Activated CD4-positive, alpha-beta T cell treated with anti-CD3 and anti-CD28 coated beads, Interleukin-10, Interleukin-2, amounts not matched to agents 100 ng/mL and 50 ng/mL, durations not matched to agents 16 hours and 8 hours (primary cell): ENCODE results near the gene CEACAM21.
"Not testable (repeated sequence)": the region's sequence is repeated elsewhere in the genome, so short reads cannot be mapped to it uniquely, and the experiment has no call there.

Experiments
- DNase-seq: peaks from one replicate; pipeline ENCODE4 v3.0.0-alpha.2; 2020

The CEACAM21 gene

GRCh38 chr19:41549884-41550283 lies 26.1 kb upstream of the CEACAM21 start:
- no peak for DNase-seq

GRCh38 chr19:41551212-41551610 lies 24.8 kb upstream of the CEACAM21 start:
- no peak for DNase-seq

DNA sequence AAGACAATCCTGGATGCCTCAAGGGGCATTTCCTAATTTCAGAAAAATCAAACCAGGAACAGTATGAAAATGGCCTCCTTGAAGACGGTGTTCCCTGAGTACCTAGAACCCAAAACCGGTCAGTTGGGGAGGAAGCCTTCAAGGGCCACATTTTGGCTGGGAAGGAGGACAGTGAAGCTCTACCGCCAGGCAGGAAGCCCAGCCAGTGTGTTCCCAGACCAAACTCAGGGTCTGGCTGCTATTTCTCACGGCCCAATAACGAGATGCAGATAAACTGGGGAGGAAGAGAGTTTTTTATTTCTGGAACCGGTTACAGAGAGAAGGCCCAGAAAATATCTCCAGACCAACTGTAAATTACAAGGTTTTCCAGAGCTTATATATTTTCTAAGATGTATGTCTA lies 24.3 kb upstream of the CEACAM21 start:
- no peak for DNase-seq

DNA sequence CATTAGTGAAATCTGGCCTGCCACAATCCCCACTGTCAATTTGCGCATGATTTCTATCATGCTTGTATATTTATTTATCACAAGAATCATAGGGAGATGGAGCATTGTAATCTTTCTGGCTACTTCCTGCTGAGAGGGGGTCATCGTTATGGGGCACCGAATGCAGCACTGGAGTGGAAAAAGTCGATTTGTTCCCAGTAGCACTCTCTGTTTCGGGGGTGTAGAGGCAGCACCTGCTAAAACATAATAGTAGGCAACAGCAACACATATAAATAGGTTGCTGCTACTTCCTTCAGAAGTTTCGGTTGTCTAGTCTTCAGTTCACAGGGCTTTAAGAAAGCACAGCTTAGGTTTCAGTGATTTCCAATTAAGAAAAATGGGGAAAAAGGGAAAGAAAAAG lies 23.4 kb upstream of the CEACAM21 start:
- peak; percentile 63 for DNase-seq

DNA sequence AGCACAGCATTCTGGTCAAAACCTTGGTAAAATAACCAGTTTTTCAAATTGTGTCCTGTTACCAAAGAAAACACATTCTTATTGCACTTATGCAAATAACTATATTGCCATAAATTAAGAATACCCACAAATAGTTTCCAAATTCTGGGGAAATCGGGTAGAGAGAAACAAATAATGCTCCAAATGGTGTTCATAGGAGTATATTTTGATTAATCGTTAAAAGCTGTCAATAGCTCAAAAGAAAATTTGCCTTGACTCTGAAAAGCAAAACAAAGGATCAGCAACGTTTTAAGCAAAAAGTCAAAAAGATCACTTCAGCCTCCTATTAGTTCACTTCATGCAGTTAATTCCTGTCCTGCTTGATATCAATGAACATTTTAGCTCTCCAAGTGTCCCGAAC lies 22.2 kb upstream of the CEACAM21 start:
- no peak for DNase-seq

GRCh38 chr19:41554907-41555306 lies 21.1 kb upstream of the CEACAM21 start:
- DNase-seq: peak; percentile 67

GRCh38 chr19:41555748-41556147 lies 20.2 kb upstream of the CEACAM21 start:
- DNase-seq: no peak

- DNase-seq: peak; percentile 18
Measured at GRCh38 chr19:41563854-41564514, 12.0 kb upstream of the CEACAM21 start.

GRCh38 chr19:41564515-41565378 lies 11.2 kb upstream of the CEACAM21 start:
- no peak for DNase-seq

GRCh38 chr19:41565379-41565720 lies 10.6 kb upstream of the CEACAM21 start:
- DNase-seq: no peak

DNA sequence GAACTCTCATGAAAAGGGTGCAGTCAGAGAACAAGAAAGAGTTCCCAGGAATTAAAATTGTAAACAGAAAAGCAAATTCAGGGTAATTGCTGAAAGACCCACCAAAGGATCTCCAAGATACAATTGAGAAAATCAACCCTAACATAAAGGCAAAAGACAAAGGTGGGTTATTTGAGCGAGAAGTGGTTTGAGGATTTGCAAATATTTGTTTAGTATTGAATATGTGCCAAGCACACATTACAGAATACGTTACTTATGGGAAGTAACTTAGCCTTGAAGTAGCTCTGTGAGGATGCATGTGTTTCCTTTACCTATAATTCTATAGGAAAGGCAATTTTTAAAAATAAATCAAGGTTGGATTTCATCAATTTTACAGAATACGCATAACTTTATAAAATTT lies 10.0 kb upstream of the CEACAM21 start:
- no peak for DNase-seq

- DNase-seq: no peak
Measured at GRCh38 chr19:41569481-41570150, 6.3 kb upstream of the CEACAM21 start.

GRCh38 chr19:41570179-41570578 lies 5.8 kb upstream of the CEACAM21 start:
- no peak for DNase-seq

GRCh38 chr19:41570639-41571112 lies 5.3 kb upstream of the CEACAM21 start:
- DNase-seq: peak; percentile 89

- DNase-seq: no peak
Measured at GRCh38 chr19:41577144-41577830, 1.3 kb downstream of the CEACAM21 start.

DNA sequence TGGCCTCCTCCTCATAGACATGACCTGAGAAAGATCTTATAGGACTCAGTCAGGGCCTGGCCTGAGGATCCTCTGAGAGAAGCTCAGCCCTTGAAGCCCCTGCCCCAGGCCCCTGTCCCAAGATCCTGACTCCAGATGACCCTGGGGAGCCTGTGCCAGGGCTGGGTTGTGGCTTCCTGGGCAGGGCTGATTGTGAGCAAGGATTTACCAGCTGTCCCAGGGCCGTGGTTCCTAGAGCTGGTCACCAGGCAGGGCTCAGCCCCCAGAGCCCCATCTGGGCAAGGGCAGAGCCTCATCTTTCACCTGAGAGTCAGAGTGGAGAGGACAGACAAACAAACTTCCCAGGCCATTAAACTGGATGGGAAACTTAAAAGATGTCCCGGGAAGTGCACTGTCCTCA lies 1.9 kb downstream of the CEACAM21 start:
- DNase-seq: no peak

DNA sequence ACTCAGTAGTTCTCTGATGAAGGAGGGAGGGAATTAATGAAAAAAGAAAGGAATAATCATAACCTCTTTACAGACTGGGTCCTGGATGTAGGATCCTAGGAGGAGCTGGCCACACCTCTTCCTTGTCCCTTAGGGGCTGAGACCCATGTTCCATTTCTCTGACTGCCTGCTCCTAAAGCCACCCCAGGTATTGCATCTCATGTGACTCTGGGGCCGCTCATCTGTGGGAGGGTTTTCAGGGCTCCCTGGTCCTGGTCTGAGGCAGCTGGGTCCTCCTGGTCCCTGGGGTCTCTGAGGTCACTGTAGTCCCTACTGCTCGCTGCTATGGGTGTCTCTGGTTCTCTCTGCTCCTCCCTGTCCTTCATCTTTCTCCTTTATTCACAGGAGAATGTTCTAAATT lies 2.9 kb downstream of the CEACAM21 start:
- no peak for DNase-seq

DNA sequence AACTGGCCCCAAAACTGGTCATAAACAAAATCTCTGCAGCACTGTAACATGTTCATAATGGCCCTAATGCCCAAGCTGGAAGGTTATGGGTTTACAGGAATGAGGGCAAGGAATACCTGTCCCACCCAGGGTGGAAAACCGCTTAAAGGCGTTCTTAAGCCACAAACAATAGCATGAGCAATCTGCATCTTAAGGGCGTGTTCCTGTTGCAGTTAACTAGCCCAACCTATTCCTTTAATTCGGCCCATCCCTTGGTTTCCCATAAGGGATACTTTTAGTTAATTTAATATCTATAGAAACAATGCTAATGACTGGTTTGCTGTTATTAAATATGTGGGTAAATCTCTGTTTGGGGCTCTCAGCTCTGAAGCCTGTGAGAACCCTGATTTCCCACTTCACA lies 5.1 kb downstream of the CEACAM21 start:
- DNase-seq: not testable (repeated sequence)

DNA sequence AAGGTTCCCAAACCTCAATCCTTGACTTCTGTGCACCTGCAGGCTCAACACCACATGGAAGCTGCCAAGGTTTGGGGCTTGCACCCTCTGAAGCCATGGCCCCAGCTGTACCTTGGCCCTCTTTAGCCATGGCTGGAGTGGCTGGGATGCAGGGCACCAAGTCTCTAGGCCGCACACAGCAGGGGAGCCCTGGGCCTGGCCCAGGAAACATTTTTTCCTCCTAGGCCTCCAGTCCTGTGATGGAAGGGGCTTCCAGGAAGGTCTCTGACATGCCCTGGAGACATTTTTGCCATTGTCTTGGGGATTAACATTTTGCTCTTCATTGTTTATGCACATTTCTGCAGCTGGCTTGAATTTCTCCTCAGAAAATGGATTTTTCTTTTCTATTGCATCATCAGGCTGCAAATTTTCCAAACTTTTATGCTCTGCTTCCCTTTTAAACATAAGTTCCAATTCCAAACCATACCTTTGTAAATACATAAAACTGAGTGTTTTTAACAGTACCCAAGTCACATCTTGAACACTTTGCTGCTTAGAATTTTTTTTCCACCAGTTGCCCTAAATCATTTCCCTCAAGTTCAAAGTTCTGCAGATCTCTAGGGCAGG lies 6.7 kb downstream of the CEACAM21 start:
- not testable (repeated sequence) for DNase-seq

GRCh38 chr19:41584260-41584810 lies 8.4 kb downstream of the CEACAM21 start:
- no peak for DNase-seq

DNA sequence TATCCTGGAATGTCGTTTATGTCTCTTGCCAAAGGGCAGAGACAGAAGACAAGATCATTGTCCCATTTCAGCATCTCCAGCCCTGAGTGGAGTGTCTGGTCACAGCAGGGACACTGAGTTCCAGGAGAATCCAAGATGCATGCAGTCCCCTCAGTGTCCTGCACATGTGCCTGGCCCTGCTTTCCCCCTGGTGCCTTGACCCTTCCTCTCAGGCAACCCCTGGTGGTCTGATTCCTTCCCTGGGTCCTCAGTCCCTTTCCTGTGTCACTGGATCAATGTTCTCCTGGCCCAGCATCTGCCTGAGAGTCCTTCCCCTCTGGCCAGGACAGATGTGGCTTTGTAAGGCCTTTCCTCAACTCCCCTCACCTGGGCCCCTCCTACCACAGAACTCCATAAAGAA lies 9.0 kb downstream of the CEACAM21 start:
- DNase-seq: no peak

DNA sequence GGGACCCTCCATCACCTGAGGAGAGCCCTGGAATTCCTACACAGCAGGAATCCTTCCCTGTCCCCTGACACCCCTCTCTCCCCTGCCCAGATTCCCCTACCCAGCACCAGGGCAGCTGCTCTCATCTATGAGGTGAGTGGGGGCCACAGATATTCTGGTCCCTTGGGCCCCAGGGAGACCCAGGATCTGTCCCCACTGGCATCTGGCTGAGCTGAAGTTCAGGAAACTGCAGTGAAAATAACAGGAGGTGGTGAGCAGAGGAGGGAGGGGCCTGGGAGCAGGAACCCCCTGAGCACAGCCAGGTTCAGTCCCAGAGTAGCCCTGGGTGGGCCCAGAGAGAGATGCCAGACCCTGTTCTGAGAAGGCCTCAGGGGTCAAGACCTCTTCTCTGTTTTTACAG lies 10.1 kb downstream of the CEACAM21 start:
- DNase-seq: no peak
